ENCODE results near the gene DLG5. TPM values are rescaled to one million over a fixed set of nuclear protein-coding genes. Genes with fewer than 3 reads are reported as not detected.

The DLG5 gene
- polyA plus RNA-seq, 4 donors: 7.8 to 35.9 (median 11.4) TPM

DNA sequence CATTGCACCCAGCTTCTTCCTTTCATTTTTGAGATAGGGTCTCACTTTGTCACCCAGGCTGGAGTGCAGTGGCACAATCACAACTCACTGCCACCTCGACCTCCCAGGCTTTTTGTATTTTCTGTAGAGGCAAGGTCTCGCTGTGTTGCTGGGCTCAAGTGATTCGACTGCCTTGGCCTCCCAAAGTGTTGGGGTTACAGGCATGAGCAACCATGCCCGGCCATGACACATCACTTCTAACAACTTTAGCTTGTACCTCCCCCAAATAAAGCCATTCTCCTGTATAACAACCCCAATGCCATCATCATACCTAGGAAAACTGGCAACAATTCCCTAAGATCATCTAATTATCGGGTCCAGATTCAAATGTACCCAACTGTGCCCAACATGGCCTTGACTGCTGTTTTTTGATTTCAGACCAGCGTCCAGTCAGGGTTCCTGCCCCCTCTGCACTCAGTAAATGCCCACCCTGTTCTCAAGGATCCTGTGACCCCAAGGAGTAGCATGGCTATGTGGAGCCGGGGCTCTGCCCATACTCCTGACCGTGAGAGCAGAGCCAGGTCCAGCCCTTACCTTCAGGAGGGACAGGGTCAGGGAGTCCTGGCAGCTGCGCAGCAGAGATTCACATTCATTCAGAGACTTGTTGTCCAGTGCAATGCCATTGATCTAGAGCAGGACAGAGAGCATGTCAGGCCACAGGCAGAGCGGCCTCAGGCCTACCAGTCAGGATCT is 102.6 kb downstream of the DLG5 start:
- Histone ChIP-seq H3K27me3 (ENCODE audit: control insufficient read depth in 3 of 3, insufficient read depth in 3 of 3, low read length in 3 of 3) (no peaks in the 10 kb centered on the region), H3K9me3 (ENCODE audit: control insufficient read depth in 2 of 2, insufficient read depth in 1 of 2, low read depth in 1 of 2, low read length in 1 of 2) (no peaks in the 10 kb centered on the region), H3K36me3 (ENCODE audit: control insufficient read depth in 3 of 3, insufficient read depth in 2 of 3, low read depth in 1 of 3, low read length in 3 of 3) (peaks cover 10 to 78% (median 11%) of the 10 kb centered on the region in 3 donors), H3K4me3 (ENCODE audit: low read depth in 1 of 3, low read length in 3 of 3) (no peak overlapping the region), H3K4me1 (ENCODE audit: control insufficient read depth in 3 of 3, insufficient read depth in 2 of 3, low read depth in 1 of 3, low read length in 2 of 3) (peaks cover 0 to 3% (median 0%) of the 10 kb centered on the region in 3 donors), H3K27ac (ENCODE audit: low read depth in 1 of 3, low read length in 2 of 3) (peak overlapping the region in 1 of 3 donors; percentile 32)
- no peak for FAIRE-seq
- DNase-seq: no peak
- 89 to 94% (median 89%) methylated on average over 10 of the region's 10 CpGs for WGBS, 3 donors

DNA sequence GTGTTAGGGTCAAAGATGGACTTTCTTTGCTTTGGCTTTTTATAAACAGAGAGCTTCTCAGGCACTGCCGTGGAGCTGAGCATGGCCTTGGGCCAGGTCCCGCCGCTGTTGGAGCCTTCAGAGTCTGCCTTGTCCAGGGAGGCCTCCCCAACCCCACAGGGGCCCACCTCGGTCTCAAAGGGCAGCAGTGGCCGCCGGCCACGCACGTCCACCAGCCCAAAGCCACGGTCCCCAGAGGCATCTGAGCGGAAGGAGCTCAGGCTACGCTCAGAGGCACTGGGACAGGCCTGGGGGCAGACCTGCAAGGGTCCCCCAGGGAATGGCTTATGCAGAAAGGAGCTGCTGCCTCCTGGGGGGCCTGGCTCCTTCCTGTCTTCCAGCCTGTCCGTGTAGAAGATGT is 105.0 kb downstream of the DLG5 start:
- WGBS, 3 donors: 82 to 94% (median 88%) methylated on average over 12 of the region's 12 CpGs
- DNase-seq: no peak
- Histone ChIP-seq H3K9me3 (ENCODE audit: control insufficient read depth in 2 of 2, insufficient read depth in 1 of 2, low read depth in 1 of 2, low read length in 1 of 2) (no peaks in the 10 kb centered on the region), H3K27me3 (ENCODE audit: control insufficient read depth in 3 of 3, insufficient read depth in 3 of 3, low read length in 3 of 3) (no peaks in the 10 kb centered on the region), H3K4me3 (ENCODE audit: low read depth in 1 of 3, low read length in 3 of 3) (no peak overlapping the region), H3K4me1 (ENCODE audit: control insufficient read depth in 3 of 3, insufficient read depth in 2 of 3, low read depth in 1 of 3, low read length in 2 of 3) (peaks cover 0 to 3% (median 0%) of the 10 kb centered on the region in 3 donors), H3K27ac (ENCODE audit: low read depth in 1 of 3, low read length in 2 of 3) (no peak overlapping the region), H3K36me3 (ENCODE audit: control insufficient read depth in 3 of 3, insufficient read depth in 2 of 3, low read depth in 1 of 3, low read length in 3 of 3) (peaks cover 17 to 85% (median 21%) of the 10 kb centered on the region in 3 donors)
- no peak for FAIRE-seq

DNA sequence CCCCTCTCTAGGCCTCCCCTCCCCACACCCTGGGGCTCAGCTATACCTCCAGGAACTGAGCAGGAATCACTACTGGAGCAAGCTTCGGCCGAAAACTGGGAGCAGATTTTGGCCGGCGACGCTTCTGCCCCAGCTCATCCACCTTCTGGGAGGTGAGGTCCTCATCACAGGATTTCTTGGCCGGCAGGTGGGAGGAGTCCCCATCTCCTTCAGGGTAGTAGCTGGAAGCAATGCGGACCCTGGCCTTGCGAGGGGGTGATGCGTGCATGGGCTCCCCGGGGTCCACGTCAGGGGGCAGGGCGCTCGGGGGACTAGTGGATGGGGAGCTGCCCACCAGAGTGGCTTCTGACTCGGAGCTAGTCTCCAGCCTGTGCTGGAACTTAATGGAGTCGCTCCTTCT is 105.5 kb downstream of the DLG5 start:
- 95 to 96% (median 96%) methylated on average over 15 of the region's 15 CpGs for WGBS, 3 donors
- no peaks in the 10 kb centered on the region for H3K9me3 ChIP-seq (ENCODE audit: control insufficient read depth in 2 of 2, insufficient read depth in 1 of 2, low read depth in 1 of 2, low read length in 1 of 2)
- DNase-seq (no peak), FAIRE-seq (no peak)
- peaks cover 17 to 85% (median 21%) of the 10 kb centered on the region in 3 donors for H3K36me3 ChIP-seq (ENCODE audit: control insufficient read depth in 3 of 3, insufficient read depth in 2 of 3, low read depth in 1 of 3, low read length in 3 of 3)
- H3K4me3 ChIP-seq (ENCODE audit: low read depth in 1 of 3, low read length in 3 of 3): no peak overlapping the region
- H3K4me1 ChIP-seq (ENCODE audit: control insufficient read depth in 3 of 3, insufficient read depth in 2 of 3, low read depth in 1 of 3, low read length in 2 of 3): peaks cover 0 to 3% (median 0%) of the 10 kb centered on the region in 3 donors
- no peaks in the 10 kb centered on the region for H3K27me3 ChIP-seq (ENCODE audit: control insufficient read depth in 3 of 3, insufficient read depth in 3 of 3, low read length in 3 of 3)
- no peak overlapping the region for H3K27ac ChIP-seq (ENCODE audit: low read depth in 1 of 3, low read length in 2 of 3)

DNA sequence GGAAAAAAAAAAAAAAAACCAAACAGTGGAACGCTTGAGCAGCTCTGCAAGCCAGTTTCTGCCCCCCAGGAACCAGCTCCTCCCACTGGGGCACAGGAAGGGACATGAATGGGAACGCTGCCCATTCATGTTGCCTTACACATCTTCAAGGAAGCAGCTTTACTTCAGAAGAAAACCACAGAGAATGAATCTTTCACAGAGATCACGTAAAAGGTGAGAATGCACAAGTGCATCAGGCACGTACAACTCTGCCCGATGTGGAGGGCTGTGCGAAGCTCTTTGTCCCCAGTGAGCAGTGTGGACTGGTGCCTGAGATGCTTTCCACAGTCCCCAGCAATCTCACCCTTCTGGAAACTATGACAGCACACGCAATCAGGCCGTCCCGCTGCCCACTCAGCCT is 106.2 kb downstream of the DLG5 start:
- WGBS, 3 donors: 91 to 92% (median 91%) methylated on average over 9 of the region's 9 CpGs
- Histone ChIP-seq H3K27me3 (ENCODE audit: control insufficient read depth in 3 of 3, insufficient read depth in 3 of 3, low read length in 3 of 3) (no peaks in the 10 kb centered on the region), H3K9me3 (ENCODE audit: control insufficient read depth in 2 of 2, insufficient read depth in 1 of 2, low read depth in 1 of 2, low read length in 1 of 2) (no peaks in the 10 kb centered on the region), H3K4me3 (ENCODE audit: low read depth in 1 of 3, low read length in 3 of 3) (no peak overlapping the region), H3K4me1 (ENCODE audit: control insufficient read depth in 3 of 3, insufficient read depth in 2 of 3, low read depth in 1 of 3, low read length in 2 of 3) (peaks cover 0 to 3% (median 0%) of the 10 kb centered on the region in 3 donors), H3K36me3 (ENCODE audit: control insufficient read depth in 3 of 3, insufficient read depth in 2 of 3, low read depth in 1 of 3, low read length in 3 of 3) (peaks cover 20 to 86% (median 21%) of the 10 kb centered on the region in 3 donors), H3K27ac (ENCODE audit: low read depth in 1 of 3, low read length in 2 of 3) (no peak overlapping the region)
- FAIRE-seq (no peak), DNase-seq (no peak)

DNA sequence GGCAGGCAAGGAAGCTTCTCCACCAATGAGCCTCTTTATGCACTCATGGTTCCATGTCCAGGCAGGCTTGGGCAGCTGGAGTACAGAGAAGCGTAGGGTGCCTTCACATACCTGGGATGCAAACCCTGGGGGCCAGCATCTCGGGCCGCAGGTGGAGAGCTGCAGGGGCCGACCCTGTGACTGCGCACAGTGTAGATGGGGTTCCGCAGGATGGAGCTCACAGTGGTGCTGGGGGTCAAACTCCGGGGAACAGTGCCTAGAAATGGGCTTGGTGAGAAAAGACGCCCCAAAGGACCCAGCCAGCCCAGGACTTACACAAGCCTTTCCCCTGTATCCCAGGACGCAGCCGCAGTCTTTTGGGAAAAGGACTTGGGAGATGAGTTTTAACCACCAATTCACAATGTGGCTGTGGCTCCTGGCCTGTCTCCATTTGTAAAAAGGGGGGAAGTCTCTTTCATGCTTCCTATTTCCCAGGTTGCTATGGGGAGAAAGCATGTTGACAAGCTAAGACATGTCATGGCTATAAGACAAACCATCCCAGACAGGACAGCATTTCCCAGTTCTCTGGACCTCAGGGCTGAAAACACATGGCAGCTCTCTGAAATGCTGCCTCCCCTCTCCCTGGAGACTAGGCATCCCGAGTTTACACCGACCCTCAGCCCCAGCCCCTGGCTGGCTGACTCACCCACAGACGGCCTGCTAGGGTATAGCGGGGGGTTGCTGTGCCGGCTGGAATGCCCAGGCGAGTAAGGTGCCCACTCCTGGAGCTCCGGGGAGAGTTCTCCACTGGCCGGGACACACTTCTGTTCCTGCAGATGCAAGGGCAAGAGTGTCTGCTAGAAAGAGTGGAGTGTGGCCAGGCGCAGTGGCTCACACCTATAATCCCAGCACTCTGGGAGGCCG is 107.1 kb downstream of the DLG5 start:
- peaks cover 20 to 88% (median 21%) of the 10 kb centered on the region in 3 donors for H3K36me3 ChIP-seq (ENCODE audit: control insufficient read depth in 3 of 3, insufficient read depth in 2 of 3, low read depth in 1 of 3, low read length in 3 of 3)
- no peak overlapping the region for H3K27ac ChIP-seq (ENCODE audit: low read depth in 1 of 3, low read length in 2 of 3)
- peaks cover 0 to 1% (median 0%) of the 10 kb centered on the region in 3 donors for H3K4me1 ChIP-seq (ENCODE audit: control insufficient read depth in 3 of 3, insufficient read depth in 2 of 3, low read depth in 1 of 3, low read length in 2 of 3)
- no peaks in the 10 kb centered on the region for H3K9me3 ChIP-seq (ENCODE audit: control insufficient read depth in 2 of 2, insufficient read depth in 1 of 2, low read depth in 1 of 2, low read length in 1 of 2)
- no peaks in the 10 kb centered on the region for H3K27me3 ChIP-seq (ENCODE audit: control insufficient read depth in 3 of 3, insufficient read depth in 3 of 3, low read length in 3 of 3)
- DNase-seq (no peak), FAIRE-seq (no peak)
- 92 to 93% (median 93%) methylated on average over 20 of the region's 20 CpGs for WGBS, 3 donors
- no peak overlapping the region for H3K4me3 ChIP-seq (ENCODE audit: low read depth in 1 of 3, low read length in 3 of 3)

DNA sequence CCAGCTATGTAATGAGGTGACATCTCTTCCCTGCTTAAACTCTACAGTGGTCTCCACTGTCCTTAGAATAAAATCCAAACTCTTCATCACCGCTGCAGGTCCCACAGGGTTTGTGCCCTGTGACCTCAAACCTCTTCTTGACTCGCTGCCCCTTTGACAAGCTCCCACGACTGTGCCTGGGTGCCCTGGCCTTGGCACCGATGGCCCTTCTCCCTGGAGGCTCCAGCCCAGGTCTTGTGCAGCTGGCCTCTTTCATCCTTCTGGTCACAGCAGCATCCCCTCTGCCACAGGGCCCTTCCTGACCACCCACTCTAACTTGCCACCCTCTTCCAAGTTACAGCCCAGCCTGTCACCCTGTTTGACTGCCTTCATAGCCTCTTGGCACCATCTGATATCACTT is 108.2 kb downstream of the DLG5 start:
- H3K27ac ChIP-seq (ENCODE audit: low read depth in 1 of 3, low read length in 2 of 3): no peak overlapping the region
- no peaks in the 10 kb centered on the region for H3K4me1 ChIP-seq (ENCODE audit: control insufficient read depth in 3 of 3, insufficient read depth in 2 of 3, low read depth in 1 of 3, low read length in 2 of 3)
- no peaks in the 10 kb centered on the region for H3K9me3 ChIP-seq (ENCODE audit: control insufficient read depth in 2 of 2, insufficient read depth in 1 of 2, low read depth in 1 of 2, low read length in 1 of 2)
- no peaks in the 10 kb centered on the region for H3K27me3 ChIP-seq (ENCODE audit: control insufficient read depth in 3 of 3, insufficient read depth in 3 of 3, low read length in 3 of 3)
- H3K36me3 ChIP-seq (ENCODE audit: control insufficient read depth in 3 of 3, insufficient read depth in 2 of 3, low read depth in 1 of 3, low read length in 3 of 3): peaks cover 20 to 85% (median 21%) of the 10 kb centered on the region in 3 donors
- H3K4me3 ChIP-seq (ENCODE audit: low read depth in 1 of 3, low read length in 3 of 3): no peak overlapping the region
- FAIRE-seq (no peak), DNase-seq (no peak)
- WGBS, 3 donors: 80 to 96% (median 94%) methylated on average over 4 of the region's 4 CpGs

DNA sequence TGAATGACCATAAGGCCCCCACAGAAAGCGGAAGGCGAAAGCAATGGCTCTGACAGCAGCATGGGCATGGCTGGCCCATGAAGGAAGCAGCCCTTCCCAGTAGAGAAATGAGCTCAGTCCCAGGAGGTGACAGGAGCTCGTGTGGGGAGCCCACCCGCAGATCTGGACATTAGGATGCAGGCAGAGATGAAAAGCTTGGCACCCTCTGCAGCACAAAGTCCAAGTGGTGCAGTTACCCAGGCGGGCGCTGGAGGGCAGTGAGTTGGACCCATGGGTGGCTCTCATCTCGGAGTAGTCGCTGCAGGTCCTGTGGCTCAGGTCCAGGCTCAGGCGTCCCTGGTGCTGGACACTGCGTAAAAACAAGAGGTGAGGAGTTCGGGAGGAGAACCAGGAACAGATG is 109.0 kb downstream of the DLG5 start:
- Histone ChIP-seq H3K27me3 (ENCODE audit: control insufficient read depth in 3 of 3, insufficient read depth in 3 of 3, low read length in 3 of 3) (no peaks in the 10 kb centered on the region), H3K36me3 (ENCODE audit: control insufficient read depth in 3 of 3, insufficient read depth in 2 of 3, low read depth in 1 of 3, low read length in 3 of 3) (peaks cover 17 to 92% (median 25%) of the 10 kb centered on the region in 3 donors), H3K4me1 (ENCODE audit: control insufficient read depth in 3 of 3, insufficient read depth in 2 of 3, low read depth in 1 of 3, low read length in 2 of 3) (no peaks in the 10 kb centered on the region), H3K9me3 (ENCODE audit: control insufficient read depth in 2 of 2, insufficient read depth in 1 of 2, low read depth in 1 of 2, low read length in 1 of 2) (no peaks in the 10 kb centered on the region), H3K4me3 (ENCODE audit: low read depth in 1 of 3, low read length in 3 of 3) (no peak overlapping the region), H3K27ac (ENCODE audit: low read depth in 1 of 3, low read length in 2 of 3) (no peak overlapping the region)
- DNase-seq: no peak
- 78 to 92% (median 83%) methylated on average over 11 of the region's 11 CpGs for whole genome bisulfite sequencing, 3 donors
- no peak for FAIRE-seq

DNA sequence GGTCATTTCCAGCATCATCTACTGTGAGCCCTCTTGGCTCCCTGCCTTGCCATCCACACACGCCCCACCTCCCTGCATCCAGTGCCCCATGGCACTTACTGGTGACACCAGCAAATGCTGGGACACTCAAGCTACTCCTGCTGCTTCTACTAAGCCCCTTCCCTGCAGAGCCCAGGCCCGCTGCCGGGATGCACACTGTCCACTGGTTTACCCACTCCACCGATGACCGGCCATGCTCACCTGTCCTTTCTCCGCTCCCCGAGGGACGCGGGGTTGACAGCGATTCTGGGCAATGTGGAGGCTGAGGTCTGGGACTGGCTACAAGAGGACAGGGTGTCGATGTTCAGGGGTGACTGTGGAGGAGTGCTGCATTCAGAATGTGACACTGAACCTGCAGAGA is 110.2 kb downstream of the DLG5 start:
- Histone ChIP-seq H3K27me3 (ENCODE audit: control insufficient read depth in 3 of 3, insufficient read depth in 3 of 3, low read length in 3 of 3) (no peaks in the 10 kb centered on the region), H3K36me3 (ENCODE audit: control insufficient read depth in 3 of 3, insufficient read depth in 2 of 3, low read depth in 1 of 3, low read length in 3 of 3) (peaks cover 18 to 93% (median 24%) of the 10 kb centered on the region in 3 donors), H3K4me1 (ENCODE audit: control insufficient read depth in 3 of 3, insufficient read depth in 2 of 3, low read depth in 1 of 3, low read length in 2 of 3) (no peaks in the 10 kb centered on the region), H3K9me3 (ENCODE audit: control insufficient read depth in 2 of 2, insufficient read depth in 1 of 2, low read depth in 1 of 2, low read length in 1 of 2) (no peaks in the 10 kb centered on the region), H3K27ac (ENCODE audit: low read depth in 1 of 3, low read length in 2 of 3) (no peak overlapping the region), H3K4me3 (ENCODE audit: low read depth in 1 of 3, low read length in 3 of 3) (no peak overlapping the region)
- DNase-seq (no peak), FAIRE-seq (no peak)
- 94 to 96% (median 96%) methylated on average over 11 of the region's 11 CpGs for WGBS, 3 donors

Measured in small intestine (tissue), 7 donors.